ENCODE measurements around the gene ABCC10.
A peak's percentile ranks its signal among the peaks of the same experiment; 100 is the strongest.

DNA sequence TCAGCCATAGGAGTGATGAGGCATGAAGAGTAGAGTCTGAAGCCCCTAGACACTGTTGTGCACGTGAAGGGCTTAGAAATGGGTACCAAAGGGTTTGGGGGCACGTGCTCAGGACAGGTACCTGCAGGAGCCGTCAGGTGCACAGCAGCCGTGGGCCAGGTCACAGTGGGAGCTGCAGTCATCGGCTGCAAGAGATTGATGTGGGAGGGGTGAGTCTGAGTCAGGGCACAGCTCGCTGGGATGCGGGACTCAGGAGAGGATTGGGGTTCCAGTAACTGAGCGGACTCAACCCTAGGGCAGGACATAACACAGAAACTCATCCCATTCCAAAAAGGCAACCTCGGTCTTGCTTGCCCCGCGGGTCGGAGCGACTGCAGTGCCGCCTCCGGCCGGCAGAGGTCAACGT is 27.0 kb downstream of the ABCC10 start:
- TF ChIP-seq, protein P1, sequence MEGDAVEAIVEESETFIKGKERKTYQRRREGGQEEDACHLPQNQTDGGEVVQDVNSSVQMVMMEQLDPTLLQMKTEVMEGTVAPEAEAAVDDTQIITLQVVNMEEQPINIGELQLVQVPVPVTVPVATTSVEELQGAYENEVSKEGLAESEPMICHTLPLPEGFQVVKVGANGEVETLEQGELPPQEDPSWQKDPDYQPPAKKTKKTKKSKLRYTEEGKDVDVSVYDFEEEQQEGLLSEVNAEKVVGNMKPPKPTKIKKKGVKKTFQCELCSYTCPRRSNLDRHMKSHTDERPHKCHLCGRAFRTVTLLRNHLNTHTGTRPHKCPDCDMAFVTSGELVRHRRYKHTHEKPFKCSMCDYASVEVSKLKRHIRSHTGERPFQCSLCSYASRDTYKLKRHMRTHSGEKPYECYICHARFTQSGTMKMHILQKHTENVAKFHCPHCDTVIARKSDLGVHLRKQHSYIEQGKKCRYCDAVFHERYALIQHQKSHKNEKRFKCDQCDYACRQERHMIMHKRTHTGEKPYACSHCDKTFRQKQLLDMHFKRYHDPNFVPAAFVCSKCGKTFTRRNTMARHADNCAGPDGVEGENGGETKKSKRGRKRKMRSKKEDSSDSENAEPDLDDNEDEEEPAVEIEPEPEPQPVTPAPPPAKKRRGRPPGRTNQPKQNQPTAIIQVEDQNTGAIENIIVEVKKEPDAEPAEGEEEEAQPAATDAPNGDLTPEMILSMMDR (IDR thresholded peaks at IDR 0.05; ENCODE audit: low read length) = peak; percentile 90
- TF ChIP-seq EZH2 (optimal IDR thresholded peaks at IDR 0.05; ENCODE audit: low read depth, low read length) (no peak), EZH2phosphoT487 (IDR thresholded peaks at IDR 0.05; ENCODE audit: low read length) (no peak)

Data from MM.1S (cell line).